Epithelial cell of prostate (primary cell): ENCODE data around the gene HIC2.
"Not testable (repeated sequence)": the region's sequence is repeated elsewhere in the genome, so short reads cannot be mapped to it uniquely, and the experiment has no call there.

Experiments used
- DNase-seq: peaks from one replicate; pipeline ENCODE4 v3.0.0-alpha.2; 2011; ENCODE audit warnings: low read depth, low spot score
- H3K27ac ChIP-seq: fragments of 450-650 bp; 2 replicates; pipeline ENCODE4 v1.5.1; 2017; ENCODE audit warnings: mild to moderate bottlenecking

Gene HIC2

DNA sequence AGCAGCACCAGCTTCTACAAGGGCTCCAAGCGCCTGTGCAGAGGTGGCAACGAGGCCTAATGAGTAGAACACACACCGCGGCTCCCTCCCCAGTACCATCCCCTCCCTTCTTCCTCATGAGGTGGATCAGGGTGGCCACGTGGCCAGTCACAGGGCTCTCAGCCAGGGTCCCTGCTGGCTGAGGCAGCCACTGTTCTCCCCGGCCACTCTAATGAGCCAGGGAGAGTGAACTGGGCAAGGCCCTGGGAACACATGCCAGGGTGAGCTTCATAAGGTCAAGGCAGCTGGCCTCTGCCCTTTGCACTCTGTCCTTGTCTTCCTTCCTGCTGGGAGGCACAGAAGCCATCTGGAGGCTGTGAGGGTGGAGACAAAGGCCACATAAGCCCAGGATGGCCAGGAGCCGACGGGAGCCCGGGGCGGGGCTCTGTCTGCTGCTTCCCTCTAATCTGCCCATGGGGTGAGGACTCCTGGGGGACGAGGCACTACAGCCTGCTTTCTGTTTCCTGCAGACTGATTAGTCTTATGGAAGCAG is 72.0 kb downstream of the HIC2 start:
- H3K27ac ChIP-seq, DNase-seq: not testable (repeated sequence)

DNA sequence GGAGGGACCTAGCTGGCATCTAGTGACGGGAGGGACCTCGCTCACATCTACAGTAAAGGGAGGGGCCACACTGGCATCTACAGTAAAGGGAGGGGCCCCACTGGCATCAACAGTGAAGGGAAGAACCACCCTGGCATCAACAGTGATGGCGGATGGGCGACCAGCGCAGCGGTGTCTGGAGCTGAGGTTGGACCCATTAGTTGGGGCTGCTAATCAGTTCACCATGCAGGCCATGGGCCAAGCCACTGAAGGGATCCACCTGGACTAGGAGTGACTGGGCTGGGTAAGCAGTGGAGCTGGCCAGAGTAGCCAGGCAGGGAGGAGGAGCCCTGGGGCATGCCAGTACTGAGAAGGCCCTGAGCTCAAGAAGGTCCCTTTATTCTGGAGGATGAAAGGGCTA is 73.4 kb downstream of the HIC2 start:
- not testable (repeated sequence) for DNase-seq, H3K27ac ChIP-seq

DNA sequence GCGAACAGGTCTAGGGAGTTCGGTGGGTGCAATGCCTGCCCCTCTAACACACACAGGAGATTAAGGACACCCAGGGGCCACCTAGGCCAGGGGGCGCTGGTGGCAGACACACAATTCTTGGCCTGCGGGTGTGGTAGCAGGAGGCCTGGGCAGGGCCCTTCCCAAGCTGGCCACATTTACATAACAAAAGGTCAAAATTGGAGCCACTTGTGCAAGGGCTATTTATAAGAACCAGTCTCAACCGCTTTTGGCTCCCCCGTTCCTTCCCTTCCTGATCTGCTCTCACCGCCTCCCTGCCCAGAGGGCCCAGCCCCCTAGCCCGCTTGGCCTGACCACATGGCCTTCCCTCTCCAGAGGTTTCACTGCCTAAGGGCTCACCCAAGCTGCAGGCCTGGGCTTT is 75.1 kb downstream of the HIC2 start:
- DNase-seq, H3K27ac ChIP-seq: not testable (repeated sequence)

DNA sequence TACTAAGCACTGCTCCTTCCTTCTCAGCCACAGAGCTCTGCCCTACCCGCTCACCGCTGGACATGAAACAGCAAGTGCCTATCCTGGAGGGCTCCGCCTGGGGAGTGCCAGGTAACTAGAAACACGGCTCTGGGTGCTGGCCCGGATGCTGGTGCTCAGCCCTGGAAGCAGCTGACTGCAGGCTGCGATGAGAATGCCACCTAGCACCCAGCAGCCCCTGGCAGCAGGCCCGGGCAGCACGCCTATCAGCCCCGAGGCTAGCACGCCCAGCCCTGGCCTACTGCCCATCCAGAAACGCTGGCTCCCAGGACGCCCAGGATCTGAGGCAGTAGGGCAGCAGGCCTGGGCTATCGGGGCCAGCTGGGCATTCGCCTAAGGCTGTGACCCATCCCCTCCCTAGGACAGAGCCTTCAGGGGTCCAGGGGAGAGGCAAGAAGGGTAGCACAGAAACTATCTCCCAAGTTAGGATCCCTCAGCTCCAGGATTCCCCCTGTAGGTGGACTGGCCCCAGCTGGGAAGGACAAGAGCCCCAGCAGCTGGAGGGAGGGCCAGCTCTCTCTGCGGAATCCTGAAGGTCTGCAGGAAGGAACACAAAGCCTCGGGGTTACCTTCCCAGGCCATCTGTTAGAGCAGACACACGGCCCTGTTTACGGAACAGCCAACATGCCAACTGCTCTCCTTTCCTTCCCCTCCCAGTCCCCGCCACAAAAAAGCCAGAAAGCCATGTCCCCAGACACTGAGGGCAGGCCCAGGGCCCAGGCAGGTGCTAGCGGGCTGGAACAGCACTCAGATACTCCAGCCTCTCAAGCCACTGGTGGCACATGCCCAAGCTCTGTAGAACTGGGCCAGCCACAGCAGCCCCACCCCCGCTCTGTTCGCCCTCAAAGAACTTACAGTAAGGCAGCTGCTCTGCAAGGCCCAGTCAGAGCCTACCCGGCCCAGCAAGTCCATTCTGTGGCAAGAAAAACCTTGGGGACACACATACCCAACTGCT is 76.9 kb downstream of the HIC2 start:
- DNase-seq, H3K27ac ChIP-seq: not testable (repeated sequence)

DNA sequence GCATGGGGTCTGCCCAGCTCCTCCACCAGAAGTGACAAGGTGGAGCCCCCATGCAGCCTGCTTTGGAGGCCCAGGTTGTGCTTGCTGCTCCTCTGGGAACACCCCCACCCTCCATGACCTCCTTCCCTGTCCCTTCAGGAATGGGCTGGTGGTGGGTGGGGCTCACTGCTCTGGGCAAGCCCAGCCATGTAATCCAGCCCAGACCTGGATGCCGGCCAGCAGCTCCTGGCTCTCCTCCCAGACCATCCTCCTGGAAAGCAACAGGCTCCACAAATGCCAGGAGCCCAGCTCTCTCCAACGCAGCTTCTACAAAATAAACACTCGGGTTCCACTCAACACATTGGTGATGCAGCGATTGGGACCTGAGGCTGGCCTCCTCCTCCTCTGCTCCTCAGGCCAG is 80.8 kb downstream of the HIC2 start:
- DNase-seq, H3K27ac ChIP-seq: not testable (repeated sequence)

DNA sequence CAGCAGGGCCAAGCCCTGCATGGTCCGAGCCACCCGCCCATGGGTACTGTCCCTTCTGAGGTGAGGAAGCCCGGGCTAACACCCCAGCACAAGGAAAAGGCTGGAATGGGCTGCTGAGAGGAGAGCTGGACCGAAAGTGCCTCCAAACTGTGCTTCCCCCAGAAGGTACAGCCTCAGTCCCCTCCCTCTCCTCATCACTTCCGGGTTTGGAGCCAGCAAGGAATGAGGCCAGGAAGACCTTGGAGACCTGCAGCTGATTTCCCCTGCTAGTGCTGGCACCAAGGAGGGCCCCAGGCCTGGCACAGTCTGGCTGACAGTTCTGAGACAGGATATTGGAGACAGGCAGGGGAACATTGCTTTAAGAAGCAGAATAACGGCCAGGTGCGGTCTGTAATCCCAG is 81.3 kb downstream of the HIC2 start:
- not testable (repeated sequence) for H3K27ac ChIP-seq, DNase-seq

DNA sequence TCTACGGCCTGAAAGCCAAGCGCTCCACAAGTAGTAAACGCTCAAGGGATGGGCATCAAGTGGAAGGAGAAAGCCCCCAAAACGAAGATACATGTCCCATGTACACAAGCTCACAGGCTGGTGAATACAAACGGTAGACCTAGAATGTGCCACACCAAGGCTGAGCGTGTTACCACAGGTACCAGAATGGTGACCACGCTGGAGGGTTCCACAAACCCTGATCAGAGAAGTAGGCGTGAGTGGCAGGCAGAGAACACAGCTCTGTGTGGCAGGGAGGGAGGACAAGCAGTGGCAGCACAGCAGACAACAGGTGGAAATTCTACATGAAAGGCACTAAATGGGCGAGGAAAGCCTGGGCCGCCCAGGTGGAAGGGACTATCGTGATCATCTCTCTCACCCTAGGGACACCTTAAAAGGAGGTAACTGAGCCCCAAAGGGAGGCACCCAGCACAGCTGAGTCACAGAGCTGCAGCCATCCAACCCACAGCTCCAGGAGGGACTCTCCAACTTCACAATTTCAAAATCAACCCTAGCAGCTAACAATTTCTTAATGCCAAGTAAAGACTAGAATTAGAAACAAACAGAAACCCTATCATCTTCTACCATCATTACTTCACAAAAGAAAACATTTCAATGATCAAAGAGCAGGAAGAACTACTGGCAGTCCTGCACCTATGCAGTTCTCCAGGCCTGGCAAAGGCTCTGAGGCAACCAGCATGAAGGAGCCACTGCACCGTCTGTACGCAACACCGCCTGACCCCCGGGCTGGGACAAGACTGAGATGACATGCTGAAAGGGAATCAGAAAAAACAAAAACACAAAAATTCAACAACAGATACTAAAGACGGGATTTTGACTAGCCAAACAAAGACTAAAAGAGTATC is 82.7 kb downstream of the HIC2 start:
- not testable (repeated sequence) for DNase-seq, H3K27ac ChIP-seq
